NCI-H2196 treated with DMSO at 0.1 percent for 48 hours (cell line): Measurements from ENCODE around the gene PDX1.
A peak's percentile ranks its signal among the peaks of the same experiment; 100 is the strongest.

ENCODE experiments used
- DNase-seq: peaks from one replicate; lab custom pipeline; 2025; ENCODE audit not compliant: unreplicated experiment; lab: John Stamatoyannopoulos, UW

PDX1 gene

DNA sequence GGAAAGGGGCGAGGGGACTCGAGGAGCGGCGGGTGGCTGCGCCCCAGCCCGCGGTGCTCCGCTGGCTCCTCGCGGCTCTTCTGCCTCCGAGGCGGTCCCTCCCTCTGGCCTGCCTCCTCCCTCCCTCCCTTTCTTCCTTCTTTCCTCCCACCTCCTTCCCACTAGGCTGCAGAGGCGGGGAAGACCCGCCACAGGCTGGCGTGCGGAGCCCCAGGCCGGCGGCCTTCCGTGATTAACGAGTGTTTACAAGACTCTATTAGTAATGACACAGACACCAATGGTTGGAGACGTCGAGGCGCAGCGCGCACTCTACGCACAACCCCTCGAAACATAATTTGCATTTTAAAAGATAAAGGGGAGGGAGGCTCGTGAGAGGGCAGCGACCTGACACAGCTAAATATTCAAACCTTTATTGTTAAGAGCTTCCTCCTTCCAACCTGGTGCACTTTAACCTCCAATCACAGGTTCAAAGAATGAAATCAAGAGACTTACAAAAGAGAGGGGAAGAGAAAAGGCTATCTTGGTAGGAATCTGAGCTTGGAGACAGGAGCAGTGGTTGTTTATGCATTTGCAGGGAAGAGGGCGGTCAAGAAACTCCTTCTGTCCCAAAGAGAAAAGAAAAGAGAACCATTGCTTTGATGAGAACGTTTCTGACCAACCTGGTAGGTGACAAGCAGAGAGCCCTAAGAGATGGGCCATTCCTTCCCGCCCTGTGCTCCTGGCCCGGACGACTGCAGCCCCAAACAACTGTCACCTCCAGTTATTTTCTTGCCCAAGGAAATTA lies 49.5 kb downstream of the PDX1 start, which contains the start of gene CDX2:
TSS of gene CDX2 (minus strand) at position 234 of the 784 bp plus-strand sequence. CDS start 309 bp downstream, outside the sequence.
- DNase-seq = peak; percentile 40

DNA sequence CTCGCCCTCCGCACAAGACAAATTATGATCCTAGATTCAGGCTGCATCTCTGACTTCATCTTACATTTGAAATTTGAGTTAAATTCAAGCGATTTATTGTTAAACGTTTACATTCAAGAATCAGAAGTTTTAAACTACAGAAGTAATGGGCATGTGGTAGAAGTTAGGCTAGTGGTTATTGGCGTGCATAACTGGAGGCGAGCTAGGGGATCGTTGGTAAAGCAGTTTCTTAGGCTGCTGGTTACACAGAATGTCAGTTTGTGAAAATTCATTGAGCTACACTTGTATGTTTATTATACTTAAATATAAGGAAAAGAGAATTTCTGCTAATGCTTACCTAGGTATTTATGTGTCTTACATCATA lies 50.0 kb downstream of the PDX1 start:
- DNase-seq = no peak

GRCh38 chr13:27970382-27971235 lies 50.8 kb downstream of the PDX1 start:
- DNase-seq = no peak

- no peak for DNase-seq
These were observed 51.4 kb downstream of the PDX1 start for GRCh38 chr13:27971236-27971645.

DNA sequence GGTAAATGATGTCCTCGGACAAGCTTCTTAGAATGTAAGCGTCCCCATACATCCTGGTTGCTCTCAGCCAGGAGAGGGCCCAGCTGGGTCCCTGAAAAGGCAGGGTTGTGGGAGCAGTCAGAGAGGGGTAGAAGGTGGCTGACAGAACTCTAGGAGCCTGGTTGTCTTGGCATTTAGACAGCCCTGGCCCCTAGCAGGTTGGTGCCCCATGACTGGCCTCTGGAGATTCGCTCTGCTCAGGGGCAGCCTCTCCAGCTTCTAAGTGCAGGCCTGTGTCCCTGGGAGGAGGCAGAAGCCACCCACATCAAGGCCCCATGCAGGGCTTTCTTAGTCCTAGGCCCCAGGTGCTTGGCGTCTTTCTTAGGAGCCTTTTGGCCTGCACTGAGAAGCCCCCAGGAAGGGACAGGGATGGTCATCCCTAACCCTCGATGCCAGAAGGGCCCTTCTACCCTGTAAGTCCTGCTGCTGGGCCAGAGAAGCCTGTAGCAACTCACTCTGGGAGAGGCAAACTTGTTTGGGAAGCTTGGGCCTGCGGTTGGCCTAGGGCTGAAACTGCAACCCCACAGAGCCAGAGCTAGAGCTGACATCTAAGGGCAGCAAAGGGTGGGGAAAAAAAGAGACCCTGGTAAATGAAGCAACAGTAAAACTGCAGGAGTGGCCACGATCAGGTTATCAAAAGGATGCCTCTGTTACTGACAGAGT lies 52.1 kb downstream of the PDX1 start:
- no peak for DNase-seq

- DNase-seq = no peak
These were observed 52.6 kb downstream of the PDX1 start for GRCh38 chr13:27972478-27972820.

- DNase-seq = no peak
These were observed 53.5 kb downstream of the PDX1 start for GRCh38 chr13:27973291-27973690.

DNA sequence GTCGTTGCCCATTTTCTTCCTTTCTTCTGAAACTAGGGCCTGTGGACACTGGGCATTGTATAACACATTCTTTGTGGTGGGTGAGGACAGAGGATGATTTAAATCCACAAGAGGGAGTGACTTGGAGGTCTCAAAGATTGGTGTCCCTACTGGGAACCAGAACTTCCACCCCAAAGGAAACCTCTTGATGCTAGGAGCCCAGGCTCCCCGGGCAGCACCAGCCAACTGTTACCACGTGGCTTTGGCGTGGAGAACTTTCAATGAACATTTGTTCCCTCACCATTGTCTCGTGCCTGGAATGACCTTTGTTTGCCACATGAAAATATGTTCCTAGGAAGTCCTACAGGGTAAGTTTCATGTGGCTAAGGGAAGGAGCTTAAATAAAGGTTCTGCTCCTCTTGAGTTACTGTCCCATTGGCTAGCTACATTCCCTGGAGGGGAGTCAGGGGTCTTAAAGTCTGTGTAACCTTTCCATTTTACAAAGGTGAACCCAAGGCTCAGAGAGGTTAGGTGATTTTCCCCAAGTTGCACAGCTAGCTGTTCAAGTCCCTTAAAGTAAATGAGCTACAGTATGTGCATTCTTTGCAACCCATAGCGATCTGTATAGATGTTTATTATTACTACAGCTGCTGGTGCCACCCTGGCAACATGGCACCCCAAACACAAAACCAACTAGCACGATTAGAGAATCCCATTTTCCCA lies 54.3 kb downstream of the PDX1 start:
- no peak for DNase-seq
